Activated naive CD4-positive, alpha-beta T cell treated with anti-CD3 and anti-CD28 coated beads, Interleukin-2, amount 50 U/mL, for 72 hours (primary cell): ENCODE results near the gene MCFD2. TPM values are rescaled to one million over a fixed set of nuclear protein-coding genes. Genes with fewer than 3 reads are reported as not detected.

Source experiments
- total RNA-seq, 2 donors: library from RNA; stranded (reverse); gene quantifications; one replicate each; pipeline ENCODE4 v1.2.3, GENCODE V29; 2022

The MCFD2 gene
- total RNA-seq, 2 donors from 2014 or later: 25.6 to 50.7 TPM

Other genes with a start within 250 kb of the MCFD2 start
- 10 to 100 TPM in 1 of 2 donors, 1 to 10 TPM in 1; 6.0 to 15.6 TPM for gene SOCS5, start 216.5 kb downstream of the MCFD2 start, total RNA-seq
- 10 to 100 TPM; 32.9 to 66.6 TPM for gene TTC7A, start 25.4 kb upstream of the MCFD2 start, total RNA-seq
- under 1 TPM in 1 of 2 donors, not detected in 1; 0.55 TPM for gene STPG4, start 239.5 kb upstream of the MCFD2 start, total RNA-seq